GM19239 (cell line): Measurements from ENCODE around the gene OXNAD1.

Experiments used
- DNase-seq: peaks from one replicate; pipeline ENCODE4 v3.0.0; 2011; ENCODE audit warnings: low spot score; ENCODE audit not compliant: insufficient read length
- FAIRE-seq: peaks from 2 replicates; lab custom pipeline; 2011; peaks lifted over from hg19 to GRCh38; lab: Jason Lieb, UNC

The OXNAD1 gene

GRCh38 chr3:16347548-16347947 is 82.5 kb downstream of the OXNAD1 start:
- FAIRE-seq (no peak), DNase-seq (no peak)

GRCh38 chr3:16349986-16350596 is 85.1 kb downstream of the OXNAD1 start:
- FAIRE-seq, result no peak
- DNase-seq, result no peak

- FAIRE-seq (no peak), DNase-seq (no peak)
Measured at GRCh38 chr3:16350597-16351318, 85.7 kb downstream of the OXNAD1 start.

- DNase-seq, result no peak
- no peak for FAIRE-seq
Measured at GRCh38 chr3:16352428-16352827, 87.4 kb downstream of the OXNAD1 start.

GRCh38 chr3:16354291-16354690 is 89.3 kb downstream of the OXNAD1 start:
- FAIRE-seq (no peak), DNase-seq (no peak)
